ENCODE data around the gene MID1.

- no peak for TF ChIP-seq CREM (IDR thresholded peaks at IDR 0.05; ENCODE audit: low read depth)
- no peak for TF ChIP-seq CTCF (IDR thresholded peaks at IDR 0.05 in 2 of 3, conservative IDR thresholded peaks at IDR 0.05 in 1 of 3; ENCODE audit: insufficient read depth in 2 of 3, low read depth in 1 of 3, low read length in 3 of 3)
- TF ChIP-seq ELK3 (CRISPR knock-in tag; IDR thresholded peaks at IDR 0.05): no peak
- TF ChIP-seq SAFB2 (IDR thresholded peaks at IDR 0.05; ENCODE audit: borderline replicate concordance, low read depth, low read length, severe bottlenecking): no peak
- no peak for TF ChIP-seq E2F4 (CRISPR knock-in tag; IDR thresholded peaks at IDR 0.05; ENCODE audit: low read depth)
- TF ChIP-seq POLR2A (conservative IDR thresholded peaks at IDR 0.05): no peak
- no peak for TF ChIP-seq MYC (IDR thresholded peaks at IDR 0.05; ENCODE audit: low read depth, low read length)
- no peak for TF ChIP-seq MYC (CRISPR knock-in tag; IDR thresholded peaks at IDR 0.05; ENCODE audit: borderline replicate concordance, low read depth)
- no peak for TF ChIP-seq POLR2AphosphoS5 (IDR thresholded peaks at IDR 0.05; ENCODE audit: control insufficient read depth, insufficient read depth, low read depth, low read length)
- TF ChIP-seq HDAC2 (IDR thresholded peaks at IDR 0.05): no peak
- TF ChIP-seq ZNF785 (CRISPR knock-in tag; IDR thresholded peaks at IDR 0.05): no peak
- TF ChIP-seq SP1 (CRISPR knock-in tag; IDR thresholded peaks at IDR 0.05): no peak
- TF ChIP-seq NR0B1 (IDR thresholded peaks at IDR 0.05; ENCODE audit: partially characterized antibody): no peak
- no peak for TF ChIP-seq BCLAF1 (IDR thresholded peaks at IDR 0.05; ENCODE audit: borderline replicate concordance in 1 of 2, control insufficient read depth in 1 of 2, low read depth in 2 of 2, low read length in 1 of 2)
Measured at GRCh38 chrX:10486373-10486772, 134.0 kb downstream of the MID1 start.
